NCI-H345 treated with DMSO at 0.1 percent for 48 hours (cell line): ENCODE measurements around the gene CHRNA5.

Experiments
- DNase-seq: peaks from one replicate; lab custom pipeline; 2025; ENCODE audit not compliant: unreplicated experiment; lab: John Stamatoyannopoulos, UW

The CHRNA5 gene

GRCh38 chr15:78637776-78638435, 72.6 kb downstream of the CHRNA5 start:
- no peak for DNase-seq

GRCh38 chr15:78638658-78639314, 73.5 kb downstream of the CHRNA5 start:
- peak; percentile 10 for DNase-seq

- DNase-seq = no peak
Measured at GRCh38 chr15:78640527-78641101, 75.3 kb downstream of the CHRNA5 start.

- no peak for DNase-seq
Measured at GRCh38 chr15:78641102-78641748, 75.9 kb downstream of the CHRNA5 start, which contains the start of gene CHRNB4. Gene CHRNB4, minus strand, starts transcription at chr15:78641210. Its CDS starts 77 bp downstream, at chr15:78641133.

- no peak for DNase-seq
Measured at GRCh38 chr15:78641749-78642275, 76.5 kb downstream of the CHRNA5 start.

- no peak for DNase-seq
Measured at GRCh38 chr15:78642331-78642730, 77.0 kb downstream of the CHRNA5 start.
